Endothelial cell of umbilical vein (primary cell): Measurements from ENCODE around the gene IRF8. TPM values are rescaled to one million over a fixed set of nuclear protein-coding genes. Genes with fewer than 3 reads are reported as not detected.

Experiments used
- BruUV-seq: library from RNA; stranded (reverse); fragments of 400-500 nt; replicated peaks from 2 replicates; lab custom pipeline; 2021; lab: Mats Ljungman, UMichigan
- CTCF ChIA-PET: fragments of 300-600, 350-600 bp; sonication (Branson Sonifier 250); formaldehyde crosslinking; loops from one replicate; lab custom pipeline; 2021; ENCODE audit warnings: antibody characterized with exemption, inconsistent platforms; lab: Charles Lee
- POLR2A ChIA-PET: fragments of 300-600, 350-600 bp; sonication (Branson Sonifier 250); formaldehyde crosslinking; loops from one replicate; lab custom pipeline; 2021; ENCODE audit warnings: antibody characterized with exemption, inconsistent platforms; lab: Charles Lee
- DNase-seq: peaks from one replicate; pipeline ENCODE4 v3.0.0-alpha.2; 2011; ENCODE audit warnings: low read depth, low spot score
- FAIRE-seq: peaks from 2 replicates; lab custom pipeline; 2011; peaks lifted over from hg19 to GRCh38; lab: Jason Lieb, UNC
- H2AFZ ChIP-seq: 2 replicates; pipeline ENCODE4 v1.6.0; 2012; ENCODE audit warnings: low read depth, low read length, control low read depth, inconsistent platforms
- H3K27ac ChIP-seq: 2 replicates; pipeline ENCODE4 v1.5.1; 2011; ENCODE audit warnings: low read depth, mild to moderate bottlenecking, control low read depth, low read length, moderate library complexity; ENCODE audit not compliant: insufficient read depth
- H3K27me3 ChIP-seq, 2 experiments: 2 replicates each; pipeline versions ENCODE4 v1.6.0 to v1.6.1; 2011; ENCODE audit warnings: low read length in 2 of 2, mixed read lengths in 1 of 2; ENCODE audit not compliant: control insufficient read depth in 2 of 2, insufficient read depth in 2 of 2
- H3K36me3 ChIP-seq, 2 experiments: 2 replicates in 1 of 2; 3 replicates in 1 of 2; pipeline ENCODE4 v1.5.1; 2011; ENCODE audit warnings: low read length in 2 of 2, mild to moderate bottlenecking in 1 of 2, moderate library complexity in 1 of 2; ENCODE audit not compliant: control insufficient read depth in 2 of 2, insufficient read depth in 2 of 2; ENCODE audit errors: extremely low read depth in 1 of 2
- H3K4me1 ChIP-seq: 3 replicates; pipeline ENCODE4 v1.5.1; 2011; ENCODE audit warnings: mild to moderate bottlenecking, low read length; ENCODE audit not compliant: control insufficient read depth, insufficient read depth; ENCODE audit errors: extremely low read depth
- H3K4me2 ChIP-seq: 2 replicates; pipeline ENCODE4 v1.6.1; 2011; ENCODE audit warnings: low read length, control low read depth, mixed read lengths; ENCODE audit not compliant: insufficient read depth
- H3K4me3 ChIP-seq, 3 experiments: fragments of 200-600 bp in 1 of 3; sonication (generic), shearing (Covaris generic) in 1 of 3; replicated peaks in 1 of 3; 2 replicates each; pipeline ENCODE4 v1.5.1; 2011 to 2016; ENCODE audit warnings: control low read depth in 3 of 3, low read length in 3 of 3, mild to moderate bottlenecking in 2 of 3, inconsistent platforms in 1 of 3, low read depth in 1 of 3, moderate library complexity in 1 of 3; ENCODE audit not compliant: insufficient read depth in 1 of 3
- H3K79me2 ChIP-seq: 2 replicates; pipeline ENCODE4 v1.6.0; 2012; ENCODE audit warnings: low read length, inconsistent platforms; ENCODE audit not compliant: control insufficient read depth, insufficient read depth
- H3K9ac ChIP-seq: replicated peaks from 2 replicates; pipeline ENCODE3; 2011; ENCODE audit warnings: low read length, control low read depth; ENCODE audit not compliant: insufficient read depth; ENCODE audit errors: extremely low read depth
- H3K9me1 ChIP-seq: replicated peaks from 3 replicates; pipeline ENCODE4 v1.6.0; 2011; ENCODE audit warnings: mild to moderate bottlenecking, low read length; ENCODE audit not compliant: control insufficient read depth, insufficient read depth; ENCODE audit errors: extremely low read depth
- H3K9me3 ChIP-seq: replicated peaks from 2 replicates; pipeline ENCODE4 v1.5.1; 2012; ENCODE audit warnings: low read length, inconsistent platforms; ENCODE audit not compliant: control insufficient read depth, insufficient read depth
- H4K20me1 ChIP-seq: replicated peaks from 2 replicates; pipeline ENCODE3; 2011; ENCODE audit warnings: mild to moderate bottlenecking, low read length; ENCODE audit not compliant: control insufficient read depth, insufficient read depth; ENCODE audit errors: extremely low read depth
- EZH2 ChIP-seq: IDR thresholded peaks from 2 replicates; pipeline ENCODE4 v1.6.1; 2012; ENCODE audit warnings: borderline replicate concordance, low read depth, mild to moderate bottlenecking, moderate library complexity, low read length, inconsistent platforms; ENCODE audit not compliant: severe bottlenecking
- FOS ChIP-seq: IDR thresholded peaks from 2 replicates; pipeline ENCODE4 v1.6.1; 2011; ENCODE audit warnings: mild to moderate bottlenecking, low read length, moderate library complexity, borderline replicate concordance; ENCODE audit not compliant: insufficient read depth
- GATA2 ChIP-seq: IDR thresholded peaks from 2 replicates; pipeline ENCODE4 v1.7.0; 2011; ENCODE audit warnings: low read depth, mild to moderate bottlenecking, moderate library complexity, mixed read lengths, low read length; ENCODE audit not compliant: insufficient read length, insufficient read depth
- JUN ChIP-seq: IDR thresholded peaks from 2 replicates; pipeline ENCODE4 v1.6.1; 2011; ENCODE audit warnings: borderline replicate concordance, low read depth; ENCODE audit not compliant: insufficient read length, insufficient read depth
- MYC ChIP-seq: IDR thresholded peaks from one replicate; pipeline ENCODE4 v1.6.1; 2011; ENCODE audit warnings: mild to moderate bottlenecking, low read depth, low read length
- POLR2A ChIP-seq: IDR thresholded peaks from 2 replicates; pipeline ENCODE4 v1.6.1; 2012; ENCODE audit warnings: low read depth, mild to moderate bottlenecking, control low read depth, low read length
- POLR2AphosphoS5 ChIP-seq: IDR thresholded peaks from 2 replicates; pipeline ENCODE4 v1.6.1; 2012; ENCODE audit warnings: low read depth, mild to moderate bottlenecking, control low read depth, low read length, moderate library complexity; ENCODE audit not compliant: insufficient read depth
- dilution Hi-C: fragments of 300-500 bp; cut with MboI; formaldehyde crosslinking; loops from one replicate; pipeline ENCODE4 v1.15.0; 2019; ENCODE audit warnings: low sequenced_read_pairs; ENCODE audit not compliant: extremely low pct_ligation_motif_present
- intact Hi-C: fragments of 100-400 bp; cut with micrococcal nuclease; formaldehyde crosslinking; loops from one replicate; pipeline ENCODE4 v1.10.0; 2022
- polyA plus RNA-seq, 4 experiments: library from polyadenylated mRNA; depleted of rRNA in 3 of 4; stranded (reverse) in 3 of 4; unstranded in 1 of 4; fragments of >200 nt; gene quantifications; 2 replicates each; pipeline versions ENCODE4 v1.2.1 to v1.2.3, GENCODE V29; 2011 to 2012; ENCODE audit warnings: missing spikeins in 1 of 4
- total RNA-seq: library from RNA; stranded (reverse); gene quantifications from 2 replicates; pipeline ENCODE4 v1.2.3, GENCODE V29; 2021
- TF ChIP-seq, protein P1 (sequence below), 2 donors: IDR thresholded peaks; 1 replicate in 1 of 2; 2 replicates in 1 of 2; pipeline ENCODE4 v1.5.1; 2011; ENCODE audit warnings: low read length in 2 of 2, mild to moderate bottlenecking in 2 of 2, moderate library complexity in 2 of 2, control low read depth in 1 of 2, inconsistent platforms in 1 of 2, low read depth in 1 of 2; ENCODE audit not compliant: insufficient read depth in 1 of 2; ENCODE audit errors: extremely low read depth in 1 of 2
- TF ChIP-seq, protein P2 (sequence below): IDR thresholded peaks from 2 replicates; pipeline ENCODE4 v1.6.1; 2011; ENCODE audit not compliant: insufficient read depth, insufficient read length

Gene IRF8
- total and polyA plus RNA-seq, 2 donors (not counting 3 experiments of a cell fraction or from before 2014, with no cell fraction given) = not detected

GRCh38 chr16:85956426-85956825 is 57.5 kb downstream of the IRF8 start:
- no peak for FAIRE-seq
- Histone ChIP-seq H3K27me3 (no peaks in the 10 kb centered on the region), H3K4me1 (no peaks in the 10 kb centered on the region), H3K27ac (no peak overlapping the region), H2AFZ (no peak overlapping the region), H3K79me2 (no peaks in the 10 kb centered on the region), H3K4me3 (no peak overlapping the region), H3K9ac (no peak overlapping the region), H3K4me2 (no peak overlapping the region), H3K36me3 (no peaks in the 10 kb centered on the region), H4K20me1 (no peaks in the 10 kb centered on the region), H3K9me3 (no peaks in the 10 kb centered on the region), H3K9me1 (no peaks in the 10 kb centered on the region)
- no TSS peak for BruUV-seq
- no peak for DNase-seq
- CTCF ChIA-PET = no interaction called here
- no peak for TF ChIP-seq POLR2A
- TF ChIP-seq MYC = no peak
- TF ChIP-seq JUN = no peak
- no peak for TF ChIP-seq FOS
- TF ChIP-seq, protein P1, sequence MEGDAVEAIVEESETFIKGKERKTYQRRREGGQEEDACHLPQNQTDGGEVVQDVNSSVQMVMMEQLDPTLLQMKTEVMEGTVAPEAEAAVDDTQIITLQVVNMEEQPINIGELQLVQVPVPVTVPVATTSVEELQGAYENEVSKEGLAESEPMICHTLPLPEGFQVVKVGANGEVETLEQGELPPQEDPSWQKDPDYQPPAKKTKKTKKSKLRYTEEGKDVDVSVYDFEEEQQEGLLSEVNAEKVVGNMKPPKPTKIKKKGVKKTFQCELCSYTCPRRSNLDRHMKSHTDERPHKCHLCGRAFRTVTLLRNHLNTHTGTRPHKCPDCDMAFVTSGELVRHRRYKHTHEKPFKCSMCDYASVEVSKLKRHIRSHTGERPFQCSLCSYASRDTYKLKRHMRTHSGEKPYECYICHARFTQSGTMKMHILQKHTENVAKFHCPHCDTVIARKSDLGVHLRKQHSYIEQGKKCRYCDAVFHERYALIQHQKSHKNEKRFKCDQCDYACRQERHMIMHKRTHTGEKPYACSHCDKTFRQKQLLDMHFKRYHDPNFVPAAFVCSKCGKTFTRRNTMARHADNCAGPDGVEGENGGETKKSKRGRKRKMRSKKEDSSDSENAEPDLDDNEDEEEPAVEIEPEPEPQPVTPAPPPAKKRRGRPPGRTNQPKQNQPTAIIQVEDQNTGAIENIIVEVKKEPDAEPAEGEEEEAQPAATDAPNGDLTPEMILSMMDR (IDR thresholded peaks at IDR 0.05; ENCODE audit: extremely low read depth in 1 of 2, insufficient read depth in 1 of 2, low read depth in 1 of 2, low read length in 2 of 2) = no peak
- TF ChIP-seq POLR2AphosphoS5 = no peak
- TF ChIP-seq, protein P2, sequence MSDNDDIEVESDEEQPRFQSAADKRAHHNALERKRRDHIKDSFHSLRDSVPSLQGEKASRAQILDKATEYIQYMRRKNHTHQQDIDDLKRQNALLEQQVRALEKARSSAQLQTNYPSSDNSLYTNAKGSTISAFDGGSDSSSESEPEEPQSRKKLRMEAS = no peak
- TF ChIP-seq EZH2 = no peak
- TF ChIP-seq GATA2 = no peak
- dilution Hi-C loops (no loop called here), intact Hi-C loops (no loop called here)
- POLR2A ChIA-PET = no interaction called here
